ENCODE results near the gene PTPRM.

GRCh38 chr18:7624697-7625096 lies 57.6 kb downstream of the PTPRM start:
- TF ChIP-seq ELF1 (IDR thresholded peaks at IDR 0.05) (no peak), TAF1 (IDR thresholded peaks at IDR 0.05; ENCODE audit: borderline replicate concordance, low read depth, low read length) (no peak), CTCF (IDR thresholded peaks at IDR 0.05) (no peak), REST (IDR thresholded peaks at IDR 0.05; ENCODE audit: low read depth, low read length) (no peak), USF1 (IDR thresholded peaks at IDR 0.05; ENCODE audit: borderline replicate concordance, low read depth) (no peak), IRF3 (IDR thresholded peaks at IDR 0.05; ENCODE audit: low read depth, low read length) (no peak), RAD21 (IDR thresholded peaks at IDR 0.05; ENCODE audit: low read length) (no peak), EP300 (IDR thresholded peaks at IDR 0.05; ENCODE audit: borderline replicate concordance in 1 of 2, low read depth in 1 of 2, low read length in 1 of 2) (no peak)
